Erythroblast (primary cell): ENCODE measurements around the gene RORB.

Experiments used
- GATA1 ChIP-seq: IDR thresholded peaks from 2 replicates; pipeline ENCODE4 v1.6.1; 2011; ENCODE audit warnings: low read depth, mild to moderate bottlenecking, control low read depth, low read length, moderate library complexity
- POLR2A ChIP-seq: IDR thresholded peaks from 2 replicates; pipeline ENCODE4 v1.6.1; 2011; ENCODE audit warnings: mild to moderate bottlenecking, low read length

DNA sequence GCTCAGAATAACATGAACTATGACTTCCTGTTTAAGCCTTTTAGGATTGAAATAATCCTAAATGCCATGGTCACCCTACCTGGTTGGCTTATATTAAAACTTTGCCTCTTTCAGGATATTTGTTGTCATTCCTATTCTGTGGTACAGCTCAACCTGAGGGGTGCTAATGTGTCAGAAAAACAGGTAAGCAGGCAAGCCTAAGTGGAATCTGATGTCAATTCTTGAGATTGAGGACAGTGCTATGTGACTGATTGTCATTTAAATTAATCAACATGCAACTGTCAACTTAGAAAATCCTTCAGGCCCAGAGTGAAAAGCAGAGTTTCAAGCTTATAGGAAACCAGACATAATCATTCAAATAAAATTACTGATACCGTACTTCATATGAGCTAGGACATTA lies 2.6 kb upstream of the RORB start:
- TF ChIP-seq POLR2A (no peak), GATA1 (no peak)
